HepG2 (cell line): Measurements from ENCODE around the gene MMP24OS. TPM values are rescaled to one million over a fixed set of nuclear protein-coding genes. Genes with fewer than 3 reads are reported as not detected.

Experiments used
- AHDC1 ChIP-seq: sonication (generic); formaldehyde crosslinking; IDR thresholded peaks from 2 replicates; pipeline ENCODE4 v1.5.1; 2020; ENCODE audit warnings: mild to moderate bottlenecking, missing genetic modification reagents, borderline replicate concordance
- BCLAF1 ChIP-seq: fragments of 450-650 bp; IDR thresholded peaks from 2 replicates; pipeline ENCODE4 v1.6.1; 2017; ENCODE audit warnings: mild to moderate bottlenecking
- BHLHE40 ChIP-seq: IDR thresholded peaks from 2 replicates; pipeline ENCODE4 v1.6.1; 2011; ENCODE audit warnings: low read length, improper control_type of control experiment
- CTCF ChIP-seq: sonication (generic); formaldehyde crosslinking; IDR thresholded peaks from 2 replicates; pipeline ENCODE4 v1.5.0; 2020; ENCODE audit warnings: mild to moderate bottlenecking, missing genetic modification reagents, moderate library complexity
- DNMT3B ChIP-seq: conservative IDR thresholded peaks from 2 replicates; pipeline ENCODE4 v1.6.1; 2016; ENCODE audit warnings: missing biosample characterization, control low read depth
- FOXC1 ChIP-seq: sonication (generic); formaldehyde crosslinking; IDR thresholded peaks from 2 replicates; pipeline ENCODE4 v1.8.0; 2022; ENCODE audit warnings: mild to moderate bottlenecking, missing genetic modification reagents, borderline replicate concordance
- GZF1 ChIP-seq: sonication (generic); formaldehyde crosslinking; IDR thresholded peaks from 2 replicates; pipeline ENCODE4 v1.5.1; 2020; ENCODE audit warnings: mild to moderate bottlenecking, missing genetic modification reagents
- HDAC1 ChIP-seq: sonication (generic); formaldehyde crosslinking; IDR thresholded peaks from 2 replicates; pipeline ENCODE4 v1.5.1; 2020; ENCODE audit warnings: mild to moderate bottlenecking, missing genetic modification reagents
- HMGXB4 ChIP-seq, 2 experiments: sonication (generic) in 1 of 2; formaldehyde crosslinking in 1 of 2; IDR thresholded peaks; 2 replicates each; pipeline versions ENCODE4 v1.4.0 to v1.6.1; 2018 to 2020; ENCODE audit warnings: missing genetic modification reagents in 2 of 2, borderline replicate concordance in 1 of 2, low read depth in 1 of 2, mild to moderate bottlenecking in 1 of 2, missing biosample characterization in 1 of 2
- NR2F2 ChIP-seq: IDR thresholded peaks from 2 replicates; pipeline ENCODE4 v1.6.1; 2012; ENCODE audit warnings: low read depth, inconsistent platforms, borderline replicate concordance
- RFX1 ChIP-seq: fragments of 450-650 bp; IDR thresholded peaks from 2 replicates; pipeline ENCODE4 v1.6.1; 2017
- ZFX ChIP-seq: sonication (generic); formaldehyde crosslinking; IDR thresholded peaks from 2 replicates; pipeline ENCODE4 v1.4.0; 2020; ENCODE audit warnings: mild to moderate bottlenecking, low read depth, missing genetic modification reagents, moderate library complexity
- ZNF143 ChIP-seq: sonication (generic); formaldehyde crosslinking; IDR thresholded peaks from 2 replicates; pipeline ENCODE4 v1.4.0; 2020; ENCODE audit warnings: missing genetic modification reagents
- ZNF317 ChIP-seq: sonication (generic); formaldehyde crosslinking; IDR thresholded peaks from 2 replicates; pipeline ENCODE4 v1.5.0; 2020; ENCODE audit warnings: mild to moderate bottlenecking, missing genetic modification reagents
- ZNF414 ChIP-seq: sonication (generic); formaldehyde crosslinking; IDR thresholded peaks from 2 replicates; pipeline ENCODE4 v1.5.0; 2020; ENCODE audit warnings: missing genetic modification reagents
- polyA plus RNA-seq, 8 experiments: library from polyadenylated mRNA; depleted of rRNA in 3 of 8; stranded (reverse) in 7 of 8; unstranded in 1 of 8; fragments of >200 nt; fragmentation: Illumina TruSeq in 4 of 8; extraction: Trizol in 4 of 8; gene quantifications; 2 replicates each; pipeline versions ENCODE4 v1.2.1 to v1.2.3, GENCODE V29; 2011 to 2016; ENCODE audit warnings: low read depth in 4 of 8, missing spikeins in 1 of 8, mixed read lengths in 1 of 8; ENCODE audit not compliant: insufficient read depth in 1 of 8
- total RNA-seq, 5 experiments: library from RNA; depleted of rRNA; stranded (reverse); fragments of >200 nt; fragmentation: Illumina TruSeq; extraction: Trizol; gene quantifications; 2 replicates each; pipeline ENCODE4 v1.2.3, GENCODE V29; 2016; ENCODE audit warnings: low read depth in 1 of 5

The MMP24OS gene
- total and polyA plus RNA-seq, 2 of the 13 experiments (the other 11 are each of a cell fraction or from before 2014, with no cell fraction given), result 6.0 to 8.5 TPM

- TF ChIP-seq CTCF (CRISPR knock-in tag) (no peak), HDAC1 (peak; percentile 86), AHDC1 (0 out of 2 replicates have a peak, but pooled peaks have one; percentile 30), ZFX (CRISPR knock-in tag) (peak; percentile 67), ZNF317 (CRISPR knock-in tag) (peak; percentile 82), NR2F2 (no peak), BCLAF1 (no peak), ZNF143 (CRISPR knock-in tag) (0 out of 2 replicates have a peak, but pooled peaks have one; percentile 39), FOXC1 (CRISPR knock-in tag) (peak; percentile 93), RFX1 (no peak), ZNF414 (0 out of 2 replicates have a peak, but pooled peaks have one; percentile 85), HMGXB4 (CRISPR knock-in tag; IDR thresholded peaks at IDR 0.05; ENCODE audit: borderline replicate concordance in 1 of 2, low read depth in 1 of 2) (peak in 1 of 2 experiments; percentile 82; a peak in 2 of 4 replicates), GZF1 (CRISPR knock-in tag) (peak; percentile 71; the same call in 1 of the 2 replicates), BHLHE40 (peak; percentile 42; the same call in 1 of the 2 replicates), DNMT3B (CRISPR knock-in tag) (no peak; the same call in 1 of the 2 replicates)
Measured at GRCh38 chr20:35226884-35227681, 50.8 kb downstream of the MMP24OS start (continued).
